HAP-1 (cell line): Measurements from ENCODE around the gene PCGF6.

Source experiments
- DNase-seq, 2 experiments: peaks; one replicate each; pipeline ENCODE4 v3.0.0-alpha.2; 2016 to 2020; ENCODE audit warnings: low spot score in 2 of 2
- H3K27me3 ChIP-seq: fragments of 250-450 bp; sonication (Bioruptor Pico); 2 replicates; pipeline ENCODE4 v1.5.1; 2020; ENCODE audit warnings: low read depth, mild to moderate bottlenecking, moderate library complexity
- H3K36me3 ChIP-seq: fragments of 250-450 bp; sonication (Bioruptor Pico); replicated peaks from 2 replicates; pipeline ENCODE4 v1.5.1; 2020; ENCODE audit warnings: mild to moderate bottlenecking
- H3K4me1 ChIP-seq: fragments of 250-450 bp; sonication (Bioruptor Pico); 2 replicates; pipeline ENCODE4 v1.5.1; 2020; ENCODE audit warnings: mild to moderate bottlenecking
- H3K4me3 ChIP-seq: fragments of 250-450 bp; sonication (Bioruptor Pico); 2 replicates; pipeline ENCODE4 v1.5.1; 2020; ENCODE audit warnings: mild to moderate bottlenecking, moderate library complexity
- H3K9me3 ChIP-seq: fragments of 250-450 bp; sonication (Bioruptor Pico); 2 replicates; pipeline ENCODE4 v1.5.1; 2020; ENCODE audit warnings: mild to moderate bottlenecking, moderate library complexity
- in situ Hi-C: fragments of 300-500 bp; cut with MboI; formaldehyde crosslinking; loops from 3 replicates; pipeline ENCODE4 v1.14.3; 2020; ENCODE audit warnings: low sequenced_read_pairs, inconsistent platforms, mixed read lengths

The PCGF6 gene

GRCh38 chr10:103284170-103284569 is 66.8 kb downstream of the PCGF6 start:
- Histone ChIP-seq H3K36me3 (no peaks in the 10 kb centered on the region), H3K4me1 (peaks cover 3% of the 10 kb centered on the region; the same call in 1 of the 2 replicates), H3K27me3 (no peaks in the 10 kb centered on the region), H3K9me3 (no peaks in the 10 kb centered on the region), H3K4me3 (no peak overlapping the region)
- DNase-seq: no peak
- in situ Hi-C loops: no loop called here

- H3K4me1 ChIP-seq: peaks cover 3% of the 10 kb centered on the region; the same call in 1 of the 2 replicates
- no peak overlapping the region for H3K4me3 ChIP-seq
- in situ Hi-C loops: no loop called here
- DNase-seq: no peak
- no peaks in the 10 kb centered on the region for H3K36me3 ChIP-seq
- no peaks in the 10 kb centered on the region for H3K27me3 ChIP-seq
- no peaks in the 10 kb centered on the region for H3K9me3 ChIP-seq
Measured at GRCh38 chr10:103282961-103283360, 68.0 kb downstream of the PCGF6 start.

- Histone ChIP-seq H3K4me1 (peaks cover 3% of the 10 kb centered on the region; the same call in 1 of the 2 replicates), H3K9me3 (no peaks in the 10 kb centered on the region), H3K4me3 (no peak overlapping the region), H3K27me3 (no peaks in the 10 kb centered on the region), H3K36me3 (no peaks in the 10 kb centered on the region)
- peak; percentile 41 to 79 for DNase-seq
- in situ Hi-C loops: no loop called here
Measured at GRCh38 chr10:103281753-103282152, 69.2 kb downstream of the PCGF6 start.

- H3K4me3 ChIP-seq: no peak overlapping the region
- H3K4me1 ChIP-seq: peaks cover 3% of the 10 kb centered on the region; the same call in 1 of the 2 replicates
- in situ Hi-C loops: no loop called here
- DNase-seq: no peak
- no peaks in the 10 kb centered on the region for H3K27me3 ChIP-seq
- no peaks in the 10 kb centered on the region for H3K36me3 ChIP-seq
- H3K9me3 ChIP-seq: no peaks in the 10 kb centered on the region
Measured at GRCh38 chr10:103280506-103280905, 70.4 kb downstream of the PCGF6 start.

GRCh38 chr10:103280031-103280430 is 70.9 kb downstream of the PCGF6 start:
- no peaks in the 10 kb centered on the region for H3K27me3 ChIP-seq

GRCh38 chr10:103278862-103279298 is 72.1 kb downstream of the PCGF6 start:
- DNase-seq: peak; percentile 47 to 84
- H3K9me3 ChIP-seq: no peaks in the 10 kb centered on the region
- H3K27me3 ChIP-seq: no peaks in the 10 kb centered on the region
- peaks cover 3% of the 10 kb centered on the region; the same call in 1 of the 2 replicates for H3K4me1 ChIP-seq
- in situ Hi-C loops: no loop called here
- H3K4me3 ChIP-seq: no peak overlapping the region
- H3K36me3 ChIP-seq: no peaks in the 10 kb centered on the region

More at GRCh38 chr10:103280031-103280430, 70.9 kb downstream of the PCGF6 start:
- Histone ChIP-seq H3K4me3 (no peak overlapping the region), H3K36me3 (no peaks in the 10 kb centered on the region), H3K4me1 (peaks cover 3% of the 10 kb centered on the region; the same call in 1 of the 2 replicates), H3K9me3 (no peaks in the 10 kb centered on the region)
- in situ Hi-C loops: no loop called here
- no peak for DNase-seq

GRCh38 chr10:103278537-103278823 is 72.5 kb downstream of the PCGF6 start:
- in situ Hi-C loops: no loop called here
- Histone ChIP-seq H3K27me3 (no peaks in the 10 kb centered on the region), H3K4me3 (no peak overlapping the region), H3K4me1 (peaks cover 3% of the 10 kb centered on the region; the same call in 1 of the 2 replicates), H3K36me3 (no peaks in the 10 kb centered on the region), H3K9me3 (no peaks in the 10 kb centered on the region)
- no peak for DNase-seq

GRCh38 chr10:103277713-103278536 is 73.0 kb downstream of the PCGF6 start:
- H3K27me3 ChIP-seq: no peaks in the 10 kb centered on the region
- no peak for DNase-seq
- no peaks in the 10 kb centered on the region for H3K36me3 ChIP-seq
- H3K9me3 ChIP-seq: no peaks in the 10 kb centered on the region
- no peak overlapping the region for H3K4me3 ChIP-seq
- in situ Hi-C loops: no loop called here
- H3K4me1 ChIP-seq: peaks cover 3% of the 10 kb centered on the region; the same call in 1 of the 2 replicates

- no peaks in the 10 kb centered on the region for H3K9me3 ChIP-seq
- peaks cover 3% of the 10 kb centered on the region; the same call in 1 of the 2 replicates for H3K4me1 ChIP-seq
- in situ Hi-C loops: no loop called here
- H3K27me3 ChIP-seq: no peaks in the 10 kb centered on the region
- H3K36me3 ChIP-seq: no peaks in the 10 kb centered on the region
- peak; percentile 44 to 75 for DNase-seq
- peak within 1 kb of the TSS; percentile 34 for H3K4me3 ChIP-seq
Measured at GRCh38 chr10:103276896-103277712, 73.8 kb downstream of the PCGF6 start, which contains the start of gene INA. INA (plus strand) TSS chr10:103277138; CDS start chr10:103277212, 74 bp downstream.

- no peaks in the 10 kb centered on the region for H3K36me3 ChIP-seq
- H3K4me3 ChIP-seq: peak overlapping the region; percentile 34
- H3K27me3 ChIP-seq: no peaks in the 10 kb centered on the region
- DNase-seq: no peak
- in situ Hi-C loops: no loop called here
- H3K4me1 ChIP-seq: no peaks in the 10 kb centered on the region
- no peaks in the 10 kb centered on the region for H3K9me3 ChIP-seq
Measured at GRCh38 chr10:103276251-103276895, 74.6 kb downstream of the PCGF6 start.

GRCh38 chr10:103273041-103273441 is 77.9 kb downstream of the PCGF6 start:
- DNase-seq: no peak
- no peaks in the 10 kb centered on the region for H3K9me3 ChIP-seq
- 0 out of 2 replicates have a peak, but pooled peaks cover 2% of the 10 kb centered on the region for H3K27me3 ChIP-seq
- H3K4me1 ChIP-seq: no peaks in the 10 kb centered on the region
- no peak overlapping the region for H3K4me3 ChIP-seq
- no peaks in the 10 kb centered on the region for H3K36me3 ChIP-seq
- in situ Hi-C loops: no loop called here

GRCh38 chr10:103265717-103266329 is 85.1 kb downstream of the PCGF6 start:
- H3K27me3 ChIP-seq: peaks cover 5% of the 10 kb centered on the region; the same call in 1 of the 2 replicates
- H3K36me3 ChIP-seq: no peaks in the 10 kb centered on the region
- no peaks in the 10 kb centered on the region for H3K9me3 ChIP-seq
- H3K4me3 ChIP-seq: no peak overlapping the region
- peak; percentile 25 to 85 for DNase-seq
- no peaks in the 10 kb centered on the region for H3K4me1 ChIP-seq
- in situ Hi-C loops: no loop called here

GRCh38 chr10:103262229-103262628 is 88.7 kb downstream of the PCGF6 start:
- H3K9me3 ChIP-seq: no peaks in the 10 kb centered on the region; the same call in 1 of the 2 replicates
- in situ Hi-C loops: no loop called here
- no peaks in the 10 kb centered on the region for H3K36me3 ChIP-seq
- no peak for DNase-seq
- H3K27me3 ChIP-seq: no peaks in the 10 kb centered on the region
- H3K4me3 ChIP-seq: no peak overlapping the region
- H3K4me1 ChIP-seq: no peaks in the 10 kb centered on the region
